Measurements from ENCODE around the gene F2RL2. TPM values are rescaled to one million over a fixed set of nuclear protein-coding genes. Genes with fewer than 3 reads are reported as not detected.

The F2RL2 gene
- total RNA-seq, 6 donors from 2014 or later, result 0.34 to 0.46 (median 0.43) TPM; not detected in 3

- Histone ChIP-seq H3K36me3 (no peaks in the 10 kb centered on the region), H3K27me3 (no peaks in the 10 kb centered on the region), H3K27ac (no peak overlapping the region), H3K9me3 (no peaks in the 10 kb centered on the region), H3K4me1 (no peaks in the 10 kb centered on the region), H3K4me3 (no peak overlapping the region)
- DNase-seq (no peak), ATAC-seq (ENCODE audit: low FRiP score in 2 of 2) (no peak)
- WGBS, 2 donors, result 89 to 94% methylated on average over 4 of the region's 4 CpGs
- no peak for TF ChIP-seq EP300 (IDR thresholded peaks at IDR 0.05)
- TF ChIP-seq CTCF (IDR thresholded peaks at IDR 0.05), result no peak
- TF ChIP-seq POLR2AphosphoS5 (IDR thresholded peaks at IDR 0.05), result no peak
- no peak for TF ChIP-seq POLR2A (IDR thresholded peaks at IDR 0.05)
These were observed 5.5 kb downstream of the F2RL2 start for GRCh38 chr5:76617675-76618074.

- TF ChIP-seq EP300 (IDR thresholded peaks at IDR 0.05) (no peak), POLR2AphosphoS5 (IDR thresholded peaks at IDR 0.05) (no peak), POLR2A (IDR thresholded peaks at IDR 0.05) (no peak), CTCF (IDR thresholded peaks at IDR 0.05) (no peak)
- no peaks in the 10 kb centered on the region for H3K9me3 ChIP-seq
- H3K4me3 ChIP-seq, result no peak overlapping the region
- ATAC-seq (ENCODE audit: low FRiP score in 2 of 2), result no peak
- no peak overlapping the region for H3K27ac ChIP-seq
- no peaks in the 10 kb centered on the region for H3K27me3 ChIP-seq
- H3K36me3 ChIP-seq, result no peaks in the 10 kb centered on the region
- 90% methylated on average over 4 of the region's 4 CpGs for WGBS, 2 donors
- no peak for DNase-seq
- no peaks in the 10 kb centered on the region for H3K4me1 ChIP-seq
These were observed 6.0 kb downstream of the F2RL2 start for GRCh38 chr5:76617229-76617628.

GRCh38 chr5:76616206-76616605 lies 7.0 kb downstream of the F2RL2 start:
- H3K9me3 ChIP-seq, result no peaks in the 10 kb centered on the region
- H3K4me3 ChIP-seq, result no peak overlapping the region
- TF ChIP-seq CTCF (IDR thresholded peaks at IDR 0.05) (no peak), POLR2A (IDR thresholded peaks at IDR 0.05) (no peak), POLR2AphosphoS5 (IDR thresholded peaks at IDR 0.05) (no peak), EP300 (IDR thresholded peaks at IDR 0.05) (no peak)
- H3K27ac ChIP-seq, result no peak overlapping the region
- 88 to 90% methylated on average over 2 of the region's 2 CpGs for WGBS, 2 donors
- H3K4me1 ChIP-seq, result no peaks in the 10 kb centered on the region
- ATAC-seq (ENCODE audit: low FRiP score in 2 of 2), result no peak
- DNase-seq, result no peak
- no peaks in the 10 kb centered on the region for H3K27me3 ChIP-seq
- H3K36me3 ChIP-seq, result no peaks in the 10 kb centered on the region

- ATAC-seq (ENCODE audit: low FRiP score in 2 of 2) (no peak), DNase-seq (no peak)
- WGBS, 2 donors, result 83 to 92% methylated on average over 2 of the region's 2 CpGs
- H3K4me3 ChIP-seq, result no peak overlapping the region
- H3K27me3 ChIP-seq, result no peaks in the 10 kb centered on the region
- TF ChIP-seq CTCF (IDR thresholded peaks at IDR 0.05), result no peak
- no peak for TF ChIP-seq EP300 (IDR thresholded peaks at IDR 0.05)
- no peak for TF ChIP-seq POLR2A (IDR thresholded peaks at IDR 0.05)
- no peak for TF ChIP-seq POLR2AphosphoS5 (IDR thresholded peaks at IDR 0.05)
- H3K36me3 ChIP-seq, result no peaks in the 10 kb centered on the region
- H3K9me3 ChIP-seq, result no peaks in the 10 kb centered on the region
- H3K4me1 ChIP-seq, result no peaks in the 10 kb centered on the region
- H3K27ac ChIP-seq, result no peak overlapping the region
These were observed 7.4 kb downstream of the F2RL2 start for GRCh38 chr5:76615759-76616158.

- H3K27ac ChIP-seq, result no peak overlapping the region
- no peaks in the 10 kb centered on the region for H3K36me3 ChIP-seq
- WGBS, 2 donors, result 75 to 86% methylated on average over 5 of the region's 5 CpGs
- DNase-seq (no peak), ATAC-seq (ENCODE audit: low FRiP score in 2 of 2) (no peak)
- TF ChIP-seq POLR2AphosphoS5 (IDR thresholded peaks at IDR 0.05) (no peak), EP300 (IDR thresholded peaks at IDR 0.05) (no peak), CTCF (IDR thresholded peaks at IDR 0.05) (no peak), POLR2A (IDR thresholded peaks at IDR 0.05) (no peak)
- H3K9me3 ChIP-seq, result no peaks in the 10 kb centered on the region
- no peaks in the 10 kb centered on the region for H3K27me3 ChIP-seq
- no peak overlapping the region for H3K4me3 ChIP-seq
- no peaks in the 10 kb centered on the region for H3K4me1 ChIP-seq
These were observed 10.3 kb downstream of the F2RL2 start for GRCh38 chr5:76612942-76613341.
